Suppressor macrophage (primary cell): ENCODE data around the gene PPP1R13B.
A peak's percentile ranks its signal among the peaks of the same experiment; 100 is the strongest.
"Not testable (repeated sequence)": the region's sequence is repeated elsewhere in the genome, so short reads cannot be mapped to it uniquely, and the experiment has no call there.

Source experiments
- DNase-seq, 4 experiments: peaks; one replicate each; pipeline ENCODE4 v3.0.0-alpha.2; 2020 to 2022

PPP1R13B gene

GRCh38 chr14:103858063-103858781 lies 10.8 kb upstream of the PPP1R13B start:
- DNase-seq, result no peak

GRCh38 chr14:103857256-103857655 lies 9.9 kb upstream of the PPP1R13B start:
- DNase-seq, result no peak

GRCh38 chr14:103856607-103857006 lies 9.2 kb upstream of the PPP1R13B start:
- DNase-seq, result no peak

GRCh38 chr14:103856105-103856504 lies 8.7 kb upstream of the PPP1R13B start:
- no peak for DNase-seq

- DNase-seq, result no peak
These were observed 8.3 kb upstream of the PPP1R13B start for GRCh38 chr14:103855734-103856095.

GRCh38 chr14:103854822-103855733 lies 7.7 kb upstream of the PPP1R13B start:
- DNase-seq, result peak in 1 of 4 experiments; percentile 27

- DNase-seq, result no peak
These were observed 6.8 kb upstream of the PPP1R13B start for GRCh38 chr14:103854017-103854808.

GRCh38 chr14:103849151-103849886 lies 1.9 kb upstream of the PPP1R13B start:
- no peak for DNase-seq

GRCh38 chr14:103848175-103849077 lies 1.1 kb upstream of the PPP1R13B start:
- DNase-seq, result no peak

GRCh38 chr14:103846543-103847450 lies 578 bp downstream of the PPP1R13B start:
- DNase-seq, result peak; percentile 9 to 71 (median 44)

- DNase-seq, result no peak
These were observed 1.3 kb downstream of the PPP1R13B start for GRCh38 chr14:103846097-103846496.

- DNase-seq, result no peak
These were observed 2.0 kb downstream of the PPP1R13B start for GRCh38 chr14:103845327-103845726.

- not testable (repeated sequence) for DNase-seq
These were observed 6.1 kb downstream of the PPP1R13B start for GRCh38 chr14:103841265-103841664.

- DNase-seq, result no peak
These were observed 7.4 kb downstream of the PPP1R13B start for GRCh38 chr14:103840014-103840413.

- DNase-seq, result no peak
These were observed 7.8 kb downstream of the PPP1R13B start for GRCh38 chr14:103839579-103839978.

GRCh38 chr14:103838117-103838516 lies 9.3 kb downstream of the PPP1R13B start:
- no peak for DNase-seq

GRCh38 chr14:103836976-103837725 lies 10.2 kb downstream of the PPP1R13B start:
- no peak for DNase-seq

GRCh38 chr14:103834956-103835355 lies 12.4 kb downstream of the PPP1R13B start:
- DNase-seq, result no peak

- DNase-seq, result no peak
These were observed 13.7 kb downstream of the PPP1R13B start for GRCh38 chr14:103833711-103834110.
